OCI-LY7 (cell line): ENCODE measurements around the gene LRRC18.

Experiments used
- CTCF ChIP-seq: fragments of 200-600 bp; sonication (generic); conservative IDR thresholded peaks from 2 replicates; pipeline ENCODE4 v1.5.1; 2014; ENCODE audit warnings: mild to moderate bottlenecking, antibody characterized with exemption, low read length, moderate library complexity, mixed read lengths
- EZH2phosphoT487 ChIP-seq: fragments of 200-600 bp; sonication (generic); IDR thresholded peaks from 2 replicates; pipeline ENCODE4 v1.6.1; 2018; ENCODE audit warnings: low read depth, borderline replicate concordance, mild to moderate bottlenecking, mixed run types, antibody characterized with exemption, low read length, moderate library complexity, mixed read lengths

- TF ChIP-seq CTCF: no peak
- TF ChIP-seq EZH2phosphoT487: no peak
Observed at GRCh38 chr10:48905311-48905710, 34.3 kb downstream of the LRRC18 start.
